GM12891 (cell line): Measurements from ENCODE around the gene PPM1F.

Source experiments
- PAX5 ChIP-seq: IDR thresholded peaks from 2 replicates; pipeline ENCODE4 v1.6.1; 2011; ENCODE audit warnings: low read length, moderate library complexity, mild to moderate bottlenecking; ENCODE audit not compliant: insufficient read depth, severe bottlenecking
- POLR2A ChIP-seq: IDR thresholded peaks from 2 replicates; pipeline ENCODE4 v1.6.1; 2011; ENCODE audit warnings: low read depth, low read length, control low read depth
- POLR2AphosphoS5 ChIP-seq: IDR thresholded peaks from 2 replicates; pipeline ENCODE4 v1.6.1; 2011; ENCODE audit warnings: low read depth, low read length, control low read depth
- POU2F2 ChIP-seq: IDR thresholded peaks from 2 replicates; pipeline ENCODE4 v1.6.1; 2011; ENCODE audit warnings: low read depth, mild to moderate bottlenecking, control low read depth, low read length, moderate library complexity
- SPI1 ChIP-seq: IDR thresholded peaks from 2 replicates; pipeline ENCODE4 v1.6.1; 2011; ENCODE audit warnings: low read depth, low read length, control low read depth
- TAF1 ChIP-seq: IDR thresholded peaks from 2 replicates; pipeline ENCODE4 v1.6.1; 2011; ENCODE audit warnings: low read depth, low read length, control low read depth

- no peak for TF ChIP-seq POLR2AphosphoS5
- no peak for TF ChIP-seq POLR2A
- TF ChIP-seq TAF1, result no peak
- TF ChIP-seq SPI1, result no peak
- TF ChIP-seq PAX5, result no peak
- no peak for TF ChIP-seq POU2F2
These were observed 19.2 kb upstream of the PPM1F start for GRCh38 chr22:21971858-21972275.
